Keratinocyte (primary cell): ENCODE measurements around the gene SETD2.

ENCODE experiments used
- CTCF ChIP-seq, 3 experiments: IDR thresholded peaks in 1 of 3; conservative IDR thresholded peaks in 1 of 3; optimal IDR thresholded peaks in 1 of 3; 2 replicates in 2 of 3; 3 replicates in 1 of 3; pipeline versions ENCODE3 to v1.5.1; 2011; ENCODE audit warnings: low read length in 3 of 3, mild to moderate bottlenecking in 3 of 3, moderate library complexity in 2 of 3, control low read depth in 1 of 3, inconsistent platforms in 1 of 3; ENCODE audit not compliant: insufficient read depth in 2 of 3; ENCODE audit errors: extremely low read depth in 1 of 3
- EZH2 ChIP-seq: IDR thresholded peaks from one replicate; pipeline ENCODE4 v1.6.1; 2012; ENCODE audit warnings: inconsistent platforms, mild to moderate bottlenecking, low read length, moderate library complexity

- no peak for TF ChIP-seq CTCF (optimal IDR thresholded peaks at IDR 0.05 in 1 of 3, IDR thresholded peaks at IDR 0.05 in 1 of 3, conservative IDR thresholded peaks at IDR 0.05 in 1 of 3; ENCODE audit: extremely low read depth in 1 of 3, insufficient read depth in 2 of 3, low read length in 3 of 3)
- no peak for TF ChIP-seq EZH2
Observed at GRCh38 chr3:46999516-47000197, 164.3 kb downstream of the SETD2 start.
